Measurements from ENCODE around the gene EPHB3.
"Not testable (repeated sequence)": the region's sequence is repeated elsewhere in the genome, so short reads cannot be mapped to it uniquely, and the experiment has no call there.

EPHB3 gene

GRCh38 chr3:184619787-184620430 is 58.3 kb downstream of the EPHB3 start:
- TF ChIP-seq CTCF (IDR thresholded peaks at IDR 0.05; ENCODE audit: borderline replicate concordance, insufficient read depth, low read depth, low read length): no peak
- no peak overlapping the region for H3K4me3 ChIP-seq (ENCODE audit: low read depth, low read length)

GRCh38 chr3:184620475-184621119 is 59.0 kb downstream of the EPHB3 start:
- no peak overlapping the region for H3K4me3 ChIP-seq (ENCODE audit: low read depth, low read length)
- TF ChIP-seq CTCF (IDR thresholded peaks at IDR 0.05; ENCODE audit: borderline replicate concordance, insufficient read depth, low read depth, low read length): no peak

GRCh38 chr3:184622156-184622555 is 60.6 kb downstream of the EPHB3 start:
- H3K4me3 ChIP-seq (ENCODE audit: low read depth, low read length): not testable (repeated sequence)

GRCh38 chr3:184626923-184627322 is 65.3 kb downstream of the EPHB3 start:
- TF ChIP-seq CTCF (IDR thresholded peaks at IDR 0.05; ENCODE audit: borderline replicate concordance, insufficient read depth, low read depth, low read length): no peak
- no peak overlapping the region for H3K4me3 ChIP-seq (ENCODE audit: low read depth, low read length)

GRCh38 chr3:184629555-184630160 is 68.1 kb downstream of the EPHB3 start:
- TF ChIP-seq CTCF (IDR thresholded peaks at IDR 0.05; ENCODE audit: borderline replicate concordance, insufficient read depth, low read depth, low read length): no peak
- H3K4me3 ChIP-seq (ENCODE audit: low read depth, low read length): no peak overlapping the region

- no peak overlapping the region for H3K4me3 ChIP-seq (ENCODE audit: low read depth, low read length)
- TF ChIP-seq CTCF (IDR thresholded peaks at IDR 0.05; ENCODE audit: borderline replicate concordance, insufficient read depth, low read depth, low read length): no peak
Measured at GRCh38 chr3:184630861-184631471, 69.4 kb downstream of the EPHB3 start.

GRCh38 chr3:184631472-184631861 is 69.9 kb downstream of the EPHB3 start:
- no peak for TF ChIP-seq CTCF (IDR thresholded peaks at IDR 0.05; ENCODE audit: borderline replicate concordance, insufficient read depth, low read depth, low read length)
- H3K4me3 ChIP-seq (ENCODE audit: low read depth, low read length): no peak overlapping the region
